B cell (primary cell): ENCODE results near the gene CCNG2.

Source experiments
- EZH2 ChIP-seq: IDR thresholded peaks from 2 replicates; pipeline ENCODE4 v1.6.1; 2012; ENCODE audit warnings: borderline replicate concordance, low read depth, mild to moderate bottlenecking, moderate library complexity, low read length; ENCODE audit not compliant: insufficient read depth, poor library complexity, severe bottlenecking
- TF ChIP-seq, protein P1 (sequence below): fragments of 200-600 bp; IDR thresholded peaks from one replicate; pipeline ENCODE4 v1.8.0; 2022; ENCODE audit warnings: antibody characterized with exemption, mild to moderate bottlenecking

DNA sequence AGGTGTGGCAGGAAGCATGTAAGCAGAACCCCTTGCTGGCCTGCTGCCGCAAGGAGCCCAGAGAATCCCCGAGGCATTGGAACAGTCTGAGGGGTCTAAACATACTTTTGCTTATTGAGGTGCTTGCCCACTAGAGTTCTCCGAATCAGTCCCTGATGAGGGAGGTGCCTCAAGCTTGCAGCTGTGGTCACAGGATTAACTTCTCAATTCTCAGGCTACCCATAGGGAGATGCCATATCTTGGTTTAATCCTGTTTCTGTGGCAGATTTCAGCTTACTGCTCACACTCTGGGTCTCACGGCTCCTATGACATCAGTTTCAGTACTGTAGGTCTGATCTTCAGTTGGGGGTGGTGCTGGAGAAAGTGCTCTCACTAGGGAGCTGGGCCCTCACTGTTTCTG lies 39.9 kb downstream of the CCNG2 start:
- no peak for TF ChIP-seq EZH2
- TF ChIP-seq, protein P1, sequence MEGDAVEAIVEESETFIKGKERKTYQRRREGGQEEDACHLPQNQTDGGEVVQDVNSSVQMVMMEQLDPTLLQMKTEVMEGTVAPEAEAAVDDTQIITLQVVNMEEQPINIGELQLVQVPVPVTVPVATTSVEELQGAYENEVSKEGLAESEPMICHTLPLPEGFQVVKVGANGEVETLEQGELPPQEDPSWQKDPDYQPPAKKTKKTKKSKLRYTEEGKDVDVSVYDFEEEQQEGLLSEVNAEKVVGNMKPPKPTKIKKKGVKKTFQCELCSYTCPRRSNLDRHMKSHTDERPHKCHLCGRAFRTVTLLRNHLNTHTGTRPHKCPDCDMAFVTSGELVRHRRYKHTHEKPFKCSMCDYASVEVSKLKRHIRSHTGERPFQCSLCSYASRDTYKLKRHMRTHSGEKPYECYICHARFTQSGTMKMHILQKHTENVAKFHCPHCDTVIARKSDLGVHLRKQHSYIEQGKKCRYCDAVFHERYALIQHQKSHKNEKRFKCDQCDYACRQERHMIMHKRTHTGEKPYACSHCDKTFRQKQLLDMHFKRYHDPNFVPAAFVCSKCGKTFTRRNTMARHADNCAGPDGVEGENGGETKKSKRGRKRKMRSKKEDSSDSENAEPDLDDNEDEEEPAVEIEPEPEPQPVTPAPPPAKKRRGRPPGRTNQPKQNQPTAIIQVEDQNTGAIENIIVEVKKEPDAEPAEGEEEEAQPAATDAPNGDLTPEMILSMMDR = no peak
